ENCODE measurements around the gene RELN.
A peak's percentile ranks its signal among the peaks of the same experiment; 100 is the strongest.

RELN gene

GRCh38 chr7:103889451-103889850 is 100.0 kb downstream of the RELN start:
- no peak for DNase-seq

GRCh38 chr7:103888603-103889153 is 100.8 kb downstream of the RELN start:
- no peak for DNase-seq

- DNase-seq, result no peak
These were observed 101.4 kb downstream of the RELN start for GRCh38 chr7:103887853-103888602.

GRCh38 chr7:103887050-103887449 is 102.4 kb downstream of the RELN start:
- no peak for DNase-seq

GRCh38 chr7:103879928-103880600 is 109.4 kb downstream of the RELN start:
- DNase-seq, result no peak

GRCh38 chr7:103879411-103879810 is 110.0 kb downstream of the RELN start:
- DNase-seq, result no peak

- DNase-seq, result no peak
These were observed 111.9 kb downstream of the RELN start for GRCh38 chr7:103877565-103877964.

- no peak for DNase-seq
These were observed 113.7 kb downstream of the RELN start for GRCh38 chr7:103875718-103876117.

GRCh38 chr7:103871473-103871872 is 118.0 kb downstream of the RELN start:
- DNase-seq, result no peak

GRCh38 chr7:103870664-103871063 is 118.8 kb downstream of the RELN start:
- DNase-seq, result no peak

- DNase-seq, result no peak
These were observed 121.6 kb downstream of the RELN start for GRCh38 chr7:103867874-103868273.

GRCh38 chr7:103866919-103867318 is 122.5 kb downstream of the RELN start:
- DNase-seq, result peak; percentile 44

- no peak for DNase-seq
These were observed 124.0 kb downstream of the RELN start for GRCh38 chr7:103865442-103865841.

GRCh38 chr7:103862302-103863035 is 127.0 kb downstream of the RELN start:
- DNase-seq, result no peak

- no peak for DNase-seq
These were observed 129.7 kb downstream of the RELN start for GRCh38 chr7:103859709-103860108.

GRCh38 chr7:103857435-103857834 is 132.0 kb downstream of the RELN start:
- peak; percentile 57 for DNase-seq

- no peak for DNase-seq
These were observed 132.5 kb downstream of the RELN start for GRCh38 chr7:103856929-103857328.

GRCh38 chr7:103855671-103856070 is 133.8 kb downstream of the RELN start:
- no peak for DNase-seq

GRCh38 chr7:103854611-103855010 is 134.8 kb downstream of the RELN start:
- no peak for DNase-seq

- DNase-seq, result no peak
These were observed 138.1 kb downstream of the RELN start for GRCh38 chr7:103851357-103851756.

GRCh38 chr7:103843689-103844480 is 145.6 kb downstream of the RELN start:
- DNase-seq, result no peak

- DNase-seq, result no peak
These were observed 156.1 kb downstream of the RELN start for GRCh38 chr7:103833401-103833800.

- DNase-seq, result no peak
These were observed 157.0 kb downstream of the RELN start for GRCh38 chr7:103832438-103832837.
